ENCODE results near the gene NHLRC4.

NHLRC4 gene, protein sequence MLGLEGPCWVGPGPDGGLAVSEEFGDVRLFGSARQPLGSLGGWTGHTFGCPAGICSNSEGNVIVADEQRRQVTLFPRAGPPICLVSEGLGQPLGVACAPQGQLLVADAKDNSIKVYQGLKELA

DNA sequence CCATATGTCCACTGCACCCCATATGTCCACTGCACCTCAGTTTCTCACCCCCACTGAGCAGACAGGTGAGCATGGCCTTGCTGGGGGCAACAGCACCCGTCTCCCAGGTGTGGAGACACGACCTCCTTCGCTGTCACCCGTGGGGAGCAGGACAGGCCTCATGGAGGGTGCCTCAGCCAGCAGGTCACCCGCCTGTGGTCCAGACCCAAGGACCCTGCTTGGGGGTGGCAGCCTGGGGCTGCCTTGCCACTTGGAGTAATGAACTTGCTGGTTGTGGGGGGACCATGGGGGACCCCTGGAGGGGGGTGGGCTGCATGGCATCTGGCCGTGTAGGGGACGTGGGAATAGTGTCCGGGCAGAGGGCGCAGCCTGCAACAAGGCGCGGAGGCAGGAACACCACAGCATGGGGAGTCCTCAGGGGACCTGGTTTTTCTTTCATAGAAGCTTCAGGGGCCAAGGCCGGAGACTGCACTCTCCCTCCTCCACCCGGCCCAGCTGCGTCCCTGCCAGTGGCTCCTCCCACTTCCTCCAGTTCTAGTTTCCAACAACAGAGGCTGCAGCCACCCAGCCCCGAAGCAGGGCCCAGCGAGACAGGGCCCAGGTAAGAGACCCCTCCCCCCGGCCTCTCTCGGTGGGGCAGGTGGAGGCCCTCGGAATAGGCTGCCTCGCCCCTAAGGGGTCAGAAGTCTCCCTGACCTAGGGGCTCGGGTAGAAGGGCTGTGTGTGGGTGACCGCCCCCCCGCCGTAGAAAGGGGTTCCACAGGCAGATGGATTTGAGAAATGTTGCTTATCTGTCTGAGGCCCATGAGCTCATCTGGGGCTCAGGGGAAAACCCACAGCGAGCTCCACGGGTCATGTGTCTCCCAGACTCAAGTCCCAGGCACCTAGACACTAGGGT is at the start of gene NHLRC4:
NHLRC4 (plus strand) TSS at position 531 of the 898 bp plus-strand sequence. CDS start 1,043 bp downstream, outside the sequence.
- DNase-seq, result peak; percentile 90

DNA sequence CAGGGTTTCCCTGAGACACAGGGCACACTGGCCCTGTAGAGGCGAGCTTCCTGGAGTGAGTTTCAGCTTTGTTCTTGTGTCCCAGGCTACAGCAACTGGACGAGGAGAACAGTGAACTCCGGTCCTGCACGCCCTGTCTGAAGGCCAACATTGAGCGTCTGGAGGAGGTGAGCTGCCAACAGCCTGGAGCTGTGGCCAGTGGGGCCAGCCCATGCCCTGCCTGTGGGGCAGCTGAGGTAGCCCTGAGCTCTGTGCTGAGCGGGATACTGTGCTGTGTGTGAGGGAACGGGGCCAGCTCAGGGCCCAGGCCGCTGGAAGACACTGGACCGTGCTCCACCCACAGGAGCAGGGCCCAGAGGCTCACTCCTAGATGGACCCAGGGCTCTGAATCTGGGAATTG is 47.9 kb upstream of the NHLRC4 start:
- no peak for DNase-seq

DNA sequence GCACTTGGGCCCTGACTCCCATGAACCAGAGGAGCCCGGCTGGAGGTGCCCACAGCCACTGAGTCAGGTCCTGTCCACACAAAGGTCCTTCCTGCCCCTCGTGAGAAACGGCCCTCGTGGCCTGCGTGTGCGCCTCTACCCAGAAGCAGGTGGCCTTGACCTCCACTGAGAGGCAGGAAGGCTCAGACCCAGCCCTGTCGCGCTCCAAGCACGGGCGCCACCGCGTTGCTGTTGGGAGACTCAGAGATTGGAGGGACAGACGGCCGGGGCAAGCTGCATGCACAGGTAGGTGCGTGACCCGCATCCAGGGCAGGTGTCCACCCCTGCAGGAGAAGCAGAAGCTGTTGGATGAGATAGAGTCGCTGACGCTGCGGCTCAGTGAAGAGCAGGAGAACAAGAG is 47.4 kb upstream of the NHLRC4 start:
- DNase-seq, result no peak

DNA sequence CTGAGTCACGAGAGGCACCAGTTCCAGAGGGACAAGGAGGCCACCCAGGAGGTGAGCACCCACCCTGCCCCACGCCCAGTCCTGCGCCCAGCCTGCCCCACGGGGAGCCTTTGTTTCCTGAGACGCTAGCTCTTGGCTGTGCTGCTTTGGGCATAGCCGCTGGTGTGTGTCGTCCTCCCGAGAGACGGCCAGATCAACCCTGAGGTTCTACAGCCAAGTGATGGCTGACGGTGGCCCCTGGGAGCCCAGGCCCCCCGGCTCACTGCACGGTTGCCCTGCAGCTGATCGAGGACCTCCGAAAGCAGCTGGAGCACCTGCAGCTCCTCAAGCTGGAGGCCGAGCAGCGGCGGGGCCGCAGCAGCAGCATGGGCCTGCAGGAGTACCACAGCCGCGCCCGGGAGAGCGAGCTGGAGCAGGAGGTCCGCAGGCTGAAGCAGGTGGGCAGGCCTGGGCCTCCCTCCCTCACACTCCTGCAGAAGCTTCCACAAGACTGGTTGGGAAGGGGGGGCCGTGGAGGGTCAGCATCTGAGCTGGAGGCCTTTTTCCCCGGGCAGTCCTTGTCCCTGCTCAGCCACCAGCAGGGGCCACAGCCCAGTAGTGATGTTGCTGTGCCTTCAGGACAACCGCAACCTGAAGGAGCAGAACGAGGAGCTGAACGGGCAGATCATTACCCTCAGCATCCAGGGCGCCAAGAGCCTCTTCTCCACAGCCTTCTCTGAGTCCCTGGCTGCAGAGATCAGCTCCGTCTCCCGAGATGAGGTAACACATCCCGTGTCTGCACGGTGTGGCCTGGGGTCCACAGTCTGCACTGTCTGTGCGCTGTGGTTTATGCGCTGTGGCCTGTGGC is 46.7 kb upstream of the NHLRC4 start:
- no peak for DNase-seq

DNA sequence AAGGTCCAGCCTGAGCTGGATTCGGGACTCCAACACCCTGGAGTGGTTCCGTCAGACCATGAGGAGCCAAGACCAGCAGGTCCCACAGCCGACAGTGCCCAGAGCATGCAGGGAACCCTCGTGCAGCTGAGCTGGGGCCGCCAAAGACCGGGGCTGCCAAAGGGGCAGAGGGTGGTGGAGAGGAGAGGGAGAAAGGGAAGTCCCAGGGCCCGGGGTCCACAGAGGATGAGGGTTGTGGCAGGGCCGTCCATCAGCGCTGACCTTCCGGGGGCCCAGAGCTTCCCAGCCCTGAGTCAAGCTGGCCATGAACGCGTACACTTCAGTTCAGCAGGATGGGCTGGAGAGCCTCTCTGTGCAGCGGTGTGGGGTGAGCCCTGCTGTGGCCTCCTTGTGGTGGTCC is 46.0 kb upstream of the NHLRC4 start:
- no peak for DNase-seq

DNA sequence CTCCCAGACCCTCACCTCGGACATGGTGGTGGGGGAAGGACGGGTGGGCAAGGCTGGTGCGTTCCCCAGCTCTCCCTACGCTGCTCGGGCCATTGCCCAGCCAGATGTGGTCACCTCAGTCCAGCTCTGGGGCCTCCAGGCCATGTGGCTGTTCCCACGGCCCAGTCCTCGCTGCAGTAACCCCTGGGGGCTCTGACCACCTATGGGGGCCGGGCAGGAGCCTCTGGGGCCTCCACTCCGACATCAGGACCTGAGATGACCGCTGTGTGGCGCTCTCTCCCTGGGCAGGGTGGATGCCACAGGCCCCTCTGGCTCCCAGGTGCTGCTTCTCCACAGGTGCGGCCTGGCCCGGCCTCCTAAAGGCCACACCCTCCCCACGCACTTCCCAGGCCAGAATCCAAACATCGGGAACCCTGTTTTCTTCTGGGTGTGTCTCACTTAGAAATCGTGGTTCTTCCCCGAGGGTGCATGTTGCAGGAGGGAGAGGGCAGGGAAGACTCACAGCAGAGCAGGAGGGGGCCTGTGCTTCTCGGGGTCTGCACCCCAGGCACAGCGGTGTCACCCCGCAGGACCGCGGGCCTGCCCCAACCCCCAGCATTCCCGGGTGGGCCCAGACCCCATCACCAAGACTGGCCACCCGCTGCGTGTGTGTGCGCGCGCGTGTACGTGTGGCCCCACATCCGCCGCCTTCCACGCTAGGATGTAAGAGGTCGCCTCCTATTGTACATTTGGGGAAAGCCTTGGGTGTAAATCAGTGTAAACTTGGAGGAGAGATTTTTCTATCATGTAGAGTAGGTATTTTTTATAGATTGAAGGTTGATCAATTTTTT is 45.2 kb upstream of the NHLRC4 start:
- no peak for DNase-seq

DNA sequence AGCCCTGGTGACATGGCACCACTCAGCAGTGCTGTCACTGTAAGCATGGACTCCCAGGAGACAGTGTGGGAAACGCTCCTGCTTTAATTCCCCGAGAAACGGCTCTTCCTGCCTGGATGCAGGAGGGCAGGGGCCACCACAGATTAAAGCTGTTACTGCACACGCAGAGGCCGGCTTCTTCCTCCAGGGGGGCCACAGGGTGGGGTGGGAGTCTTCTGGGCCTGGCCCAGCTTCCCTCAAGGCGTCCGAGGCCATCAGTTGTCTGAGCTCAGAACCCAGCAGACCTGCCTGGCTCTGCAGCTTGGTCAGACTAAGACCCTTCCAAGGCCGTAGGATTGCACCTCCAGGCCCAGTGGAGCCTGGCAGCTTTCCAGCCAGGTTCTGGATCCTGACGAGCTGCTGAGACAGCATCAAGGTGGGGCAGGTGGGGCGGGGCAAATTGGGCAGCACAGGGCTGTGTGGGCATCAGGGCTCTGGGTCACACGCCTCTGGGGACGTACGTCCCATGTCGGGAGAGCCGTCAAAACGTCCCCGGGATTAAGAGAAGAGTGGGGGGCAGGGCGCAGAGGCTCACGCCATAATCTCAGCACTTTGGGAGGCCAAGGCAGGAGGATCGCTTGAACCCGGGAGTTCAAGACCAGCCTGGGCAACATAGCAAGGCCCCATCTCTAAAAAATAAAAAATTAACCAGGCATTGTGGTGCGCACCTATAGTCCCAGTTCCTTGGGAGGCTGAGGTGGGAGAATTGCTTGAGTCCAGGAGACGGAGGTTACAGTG is 44.3 kb upstream of the NHLRC4 start:
- no peak for DNase-seq

DNA sequence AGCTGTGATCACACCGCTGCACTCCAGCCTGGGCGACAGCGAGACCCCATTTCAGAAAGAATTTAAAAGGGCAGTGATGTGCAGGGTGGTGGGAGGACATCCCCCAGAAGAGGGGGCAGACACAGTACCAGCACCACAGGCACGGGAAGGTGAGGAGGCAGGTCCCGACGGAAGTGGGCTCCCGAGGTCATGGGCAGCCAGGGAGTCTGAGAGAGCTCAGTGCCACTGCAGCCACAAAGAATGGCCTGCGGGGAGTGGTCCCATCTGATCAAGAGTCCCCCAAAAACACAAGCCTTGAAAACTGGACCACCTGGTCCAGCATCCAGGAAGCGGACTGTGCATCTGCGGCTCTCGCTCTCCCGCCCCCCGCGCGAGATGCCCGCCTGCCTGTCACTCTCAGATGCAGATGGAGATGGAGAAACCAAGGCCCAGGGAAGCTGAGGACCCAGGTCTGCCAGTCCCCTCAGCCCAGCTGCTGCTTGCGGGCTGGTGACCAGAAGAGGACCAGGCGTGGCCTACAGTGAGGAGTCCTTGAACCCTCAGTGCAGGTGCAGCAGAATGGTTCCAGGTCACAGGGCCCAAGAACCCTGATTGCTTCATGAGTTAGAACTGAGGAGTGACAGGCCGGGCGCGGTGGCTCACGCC is 43.6 kb upstream of the NHLRC4 start:
- no peak for DNase-seq

DNA sequence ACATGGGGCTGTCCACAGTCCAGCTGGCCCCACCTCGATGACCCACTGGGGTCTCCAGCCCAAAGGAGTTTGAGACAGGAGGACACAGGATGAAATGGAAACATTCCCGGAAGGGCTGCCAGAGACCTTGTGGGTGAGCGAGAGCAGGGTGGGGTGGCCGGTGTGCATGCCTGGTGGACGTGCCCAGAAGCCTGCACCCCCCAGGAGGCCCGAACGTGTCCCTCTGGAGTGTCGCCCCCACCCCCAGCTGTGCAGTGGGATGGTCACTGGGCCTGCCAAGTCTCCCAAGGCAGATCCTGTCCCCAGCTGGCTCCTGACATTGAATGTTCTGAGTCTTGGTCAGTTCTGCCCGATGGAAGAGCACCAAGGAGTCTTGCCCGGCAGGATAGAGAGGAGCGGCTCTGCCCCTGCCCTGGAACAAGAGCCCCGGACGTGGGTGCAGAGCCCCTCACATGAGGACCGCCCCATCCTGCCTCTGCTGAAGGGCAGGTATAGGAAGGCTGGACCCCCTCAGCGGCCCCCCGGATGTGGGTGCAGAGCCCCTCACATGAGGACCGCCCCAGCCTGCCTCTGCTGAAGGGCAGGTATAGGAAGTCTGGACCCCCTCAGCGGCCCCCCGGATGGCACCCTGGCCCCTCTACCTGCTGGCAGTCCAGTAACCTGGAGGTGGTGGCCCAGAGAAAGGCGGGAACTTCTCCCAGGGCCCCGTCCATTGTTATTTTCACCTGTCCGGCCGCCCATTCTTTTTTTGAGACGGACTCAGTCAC is 42.3 kb upstream of the NHLRC4 start:
- no peak for DNase-seq

DNA sequence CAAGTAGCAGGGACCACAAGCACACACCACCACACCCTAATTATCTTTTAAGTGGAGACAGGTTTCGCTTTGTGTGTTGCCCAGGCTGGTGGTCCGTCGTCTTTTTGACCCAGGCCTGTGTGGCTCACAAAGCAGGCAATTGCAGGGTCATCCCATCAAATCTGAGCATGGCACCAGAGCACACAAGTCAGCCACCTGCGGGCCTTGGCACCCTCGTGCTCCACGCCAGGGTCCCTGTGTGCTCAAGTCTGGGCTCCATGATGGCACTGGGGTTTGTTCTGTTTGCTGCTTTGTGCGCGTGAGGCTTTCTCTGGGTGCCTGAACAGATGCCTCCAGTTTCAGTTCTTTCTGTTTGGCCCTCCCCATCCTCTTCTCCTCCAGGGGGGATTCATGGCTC is 41.7 kb upstream of the NHLRC4 start:
- no peak for DNase-seq

DNA sequence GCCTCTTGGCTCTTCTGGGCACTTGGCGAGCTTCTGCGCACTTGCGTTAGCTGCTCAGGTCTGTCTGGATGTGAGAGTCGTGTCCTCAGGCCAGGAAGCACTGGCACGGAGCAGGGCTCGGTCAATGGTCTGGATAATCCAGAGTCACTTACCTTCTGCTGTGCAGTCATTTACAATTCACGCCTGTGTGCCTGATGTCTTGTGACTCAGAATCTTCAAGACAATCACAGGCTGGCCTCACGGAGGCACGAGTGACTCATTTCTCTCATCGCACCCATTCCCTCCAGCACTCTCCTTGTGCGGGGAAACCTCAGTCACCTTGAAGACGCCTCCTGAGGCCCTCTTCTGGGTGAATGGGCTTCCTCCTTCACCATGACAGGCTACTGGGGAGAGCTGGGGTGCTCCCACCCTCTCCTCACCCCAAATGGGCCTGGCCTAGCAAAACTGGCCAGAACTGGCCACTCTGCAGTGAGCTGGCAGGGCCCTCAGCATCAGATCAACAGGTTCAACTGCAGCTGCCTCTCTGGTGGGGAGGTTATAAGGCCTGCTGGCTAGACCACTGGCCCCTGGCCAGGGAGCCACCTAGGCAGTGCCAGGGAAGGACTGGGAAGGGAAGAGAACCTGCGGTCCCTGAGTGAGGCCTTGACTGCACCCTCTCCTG is 41.2 kb upstream of the NHLRC4 start:
- DNase-seq, result peak; percentile 90

DNA sequence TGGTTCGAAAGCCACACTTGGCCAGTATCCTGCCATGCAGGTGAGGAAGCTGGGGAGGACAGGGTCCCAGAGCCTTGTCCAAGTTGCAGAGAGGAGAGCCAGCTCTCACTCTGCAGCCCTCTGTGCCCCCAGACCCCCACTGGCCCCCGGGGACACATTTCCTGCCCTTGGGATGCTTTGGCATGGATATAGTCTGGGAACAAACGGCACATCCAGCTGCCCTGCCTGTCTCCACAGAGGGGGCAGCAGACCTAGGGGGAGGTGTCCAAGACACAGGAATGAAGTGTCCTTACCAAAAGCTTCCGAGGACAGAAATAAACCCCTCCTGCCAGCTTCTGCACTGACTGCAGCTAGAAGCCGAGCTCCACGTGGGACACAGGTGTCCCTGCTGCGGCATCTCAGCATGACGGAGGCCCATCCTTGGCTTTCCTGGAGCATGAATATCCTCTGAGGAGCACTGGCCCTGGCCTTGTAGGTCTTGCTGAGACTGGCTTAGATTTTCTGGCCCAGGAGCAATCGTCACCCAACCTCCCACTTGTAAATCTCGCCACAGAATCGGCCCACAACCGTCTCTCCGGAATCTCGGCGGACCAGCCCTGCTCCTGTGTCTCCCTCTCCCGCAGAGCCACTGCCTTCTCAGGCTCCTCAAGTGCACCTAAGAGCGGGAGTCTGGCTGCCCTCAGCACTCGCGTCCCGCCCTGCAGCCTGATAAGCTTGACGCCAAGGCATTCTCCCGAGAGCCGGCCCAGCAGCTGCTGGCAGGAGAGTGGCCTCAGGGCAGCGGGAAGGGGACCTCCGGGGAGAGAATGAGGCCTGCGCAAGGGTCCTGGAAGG is 40.4 kb upstream of the NHLRC4 start:
- DNase-seq, result peak; percentile 85

DNA sequence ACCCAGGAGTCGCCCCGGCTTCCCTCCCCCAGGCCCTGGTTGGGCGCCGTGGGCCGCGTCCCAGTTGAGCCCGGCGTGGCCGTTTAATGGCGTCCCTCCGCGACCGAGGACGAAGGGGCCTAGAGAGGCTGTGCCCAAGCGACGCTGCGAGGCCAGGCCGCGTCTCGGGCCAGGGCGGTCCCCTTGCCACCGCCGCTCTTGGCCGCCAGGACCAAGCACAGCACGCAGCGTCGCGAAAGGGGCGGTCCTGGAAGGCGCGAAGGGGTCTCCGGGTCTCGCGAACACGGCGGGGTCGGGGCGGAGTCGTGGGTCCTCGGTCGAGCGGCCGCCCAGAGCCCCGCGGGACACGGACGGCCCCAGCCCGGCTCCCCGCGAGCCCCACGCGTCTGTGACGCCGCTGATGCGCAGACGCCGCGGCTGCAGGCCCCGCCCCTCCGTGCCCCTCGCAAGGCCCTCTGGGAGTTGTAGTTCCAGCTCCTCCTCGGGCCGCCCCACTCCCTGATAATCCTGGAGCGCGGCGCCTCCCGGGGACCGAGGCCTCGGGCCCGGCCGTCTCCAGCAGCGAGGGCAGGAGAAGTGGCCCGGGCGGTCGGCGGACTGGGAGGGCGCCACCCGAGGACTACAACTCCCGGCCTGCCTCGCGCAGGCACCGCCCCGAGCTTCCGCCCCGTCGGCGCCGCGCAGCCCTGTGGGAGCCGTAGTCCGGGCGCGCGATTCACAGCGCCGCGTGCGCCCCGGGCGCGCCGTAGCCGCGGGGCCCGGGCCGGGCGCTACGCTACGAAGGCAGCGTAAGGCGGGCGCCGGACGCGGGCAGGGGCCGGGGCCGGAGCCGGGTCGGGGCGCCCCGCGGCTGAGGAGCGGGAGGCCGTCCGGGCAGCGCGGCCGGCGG is 39.5 kb upstream of the NHLRC4 start, which contains the start of gene CAPN15:
CAPN15 (plus strand) TSS at position 698 of the 889 bp plus-strand sequence. CDS start 19,127 bp downstream, outside the sequence.
- peak; percentile 95 for DNase-seq

DNA sequence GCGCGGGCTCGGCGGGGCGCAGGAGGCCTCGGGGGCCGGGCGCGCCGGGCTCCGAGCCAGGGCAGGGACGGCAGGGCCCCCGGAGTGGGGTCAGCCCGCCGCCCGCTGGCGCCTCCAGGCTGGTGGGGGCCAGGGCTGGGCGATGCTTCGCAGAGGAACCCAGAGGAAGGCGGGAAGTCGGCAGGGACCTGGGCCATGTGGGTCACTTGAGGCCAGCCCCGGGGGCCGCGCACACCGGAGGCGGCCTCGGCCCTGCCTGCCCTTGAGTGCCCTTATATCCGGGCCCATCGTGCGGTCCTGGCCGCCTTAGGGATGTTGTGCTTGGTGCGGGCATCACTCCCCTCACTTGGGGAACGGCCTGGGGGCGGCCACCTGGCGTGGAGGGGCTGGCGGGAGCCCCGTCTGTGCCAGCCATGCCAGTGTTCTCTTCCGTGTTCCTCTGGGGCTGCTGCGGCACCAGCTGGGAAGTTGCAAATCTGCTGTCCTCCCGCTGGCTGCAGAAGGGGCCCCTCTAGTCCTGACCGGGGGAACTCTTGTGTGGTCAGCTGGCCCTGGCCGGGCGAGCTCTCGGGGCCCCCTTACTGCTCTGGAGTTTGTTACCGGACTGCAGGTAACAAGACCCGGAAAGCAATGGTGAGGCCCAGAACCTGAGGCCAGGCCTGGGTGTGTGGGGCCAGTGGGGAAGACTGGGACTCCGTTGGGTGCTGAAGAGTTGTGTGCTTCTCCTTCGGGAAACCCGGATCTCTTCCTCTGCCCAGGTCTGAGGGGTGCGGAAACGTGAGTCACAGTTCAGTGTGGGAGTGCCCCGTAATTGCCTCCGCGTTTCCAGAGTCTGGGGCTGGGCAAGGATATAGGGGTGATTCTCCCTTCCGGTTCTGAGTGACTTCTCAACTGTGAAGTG is 38.4 kb upstream of the NHLRC4 start:
- DNase-seq, result no peak

DNA sequence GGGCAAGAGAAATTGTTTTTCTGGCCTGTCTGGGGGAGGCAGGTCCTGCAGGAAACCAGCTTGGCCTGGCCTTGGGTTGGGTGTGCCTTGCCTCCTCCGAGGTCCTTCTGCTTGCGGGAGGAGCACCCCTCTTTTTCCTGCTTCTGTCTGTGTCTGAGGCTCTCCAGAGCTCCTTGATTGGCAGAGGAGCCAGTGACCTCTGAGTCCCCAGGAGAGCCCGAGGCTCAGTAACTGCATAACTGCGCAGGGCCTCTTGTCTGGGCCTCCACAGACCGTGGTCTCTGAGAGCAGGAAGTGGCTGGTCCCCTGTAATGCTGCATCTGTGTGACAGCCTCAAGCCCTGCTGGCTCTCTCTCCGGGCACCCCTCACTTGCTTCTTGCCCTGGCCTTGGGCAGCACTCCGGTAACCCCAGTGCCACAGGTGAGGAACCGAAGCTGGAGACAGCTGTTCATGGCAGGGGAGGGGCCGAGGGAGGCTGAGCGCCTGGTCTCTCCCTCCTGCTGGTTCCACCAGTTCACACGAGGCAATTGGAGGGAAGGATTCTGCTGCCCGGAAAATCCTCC is 37.7 kb upstream of the NHLRC4 start:
- DNase-seq, result no peak

DNA sequence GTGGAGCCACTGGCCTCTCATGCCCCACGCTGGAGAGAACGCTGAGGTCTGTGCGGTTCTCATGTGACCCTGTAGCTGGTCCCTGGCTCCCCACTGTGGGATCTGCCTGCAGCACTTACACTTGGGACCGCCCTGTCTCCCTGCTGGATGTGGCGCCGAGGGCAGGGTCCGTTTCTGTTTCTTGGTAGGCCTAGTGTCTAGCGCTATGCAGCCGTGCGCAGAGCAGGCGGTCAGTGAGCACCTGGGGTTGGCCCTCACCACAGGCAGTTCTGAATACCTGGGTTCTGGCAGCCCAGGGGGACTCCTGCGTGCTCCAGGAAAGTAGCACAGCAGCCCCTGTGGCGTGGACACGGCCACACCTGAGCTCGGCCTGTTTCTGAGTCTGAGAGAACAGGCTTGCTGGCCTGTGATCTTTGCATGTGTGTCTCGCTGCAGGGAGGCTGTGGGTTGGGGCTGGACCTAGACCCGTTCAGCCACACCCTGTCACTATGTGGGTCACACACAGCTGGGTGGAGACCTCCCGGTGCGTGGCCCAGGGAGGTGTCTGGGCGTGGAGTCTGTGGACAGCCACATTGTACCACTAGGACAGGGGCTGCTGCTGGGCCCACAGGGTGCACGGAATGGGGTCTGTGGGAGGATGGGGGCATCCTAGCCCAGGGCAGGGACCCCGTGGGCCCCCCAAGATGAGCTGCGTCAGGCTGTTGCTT is 36.5 kb upstream of the NHLRC4 start:
- no peak for DNase-seq

All from islet precursor cell (in vitro differentiated cells).